Tibial nerve (tissue), 4 donors: ENCODE results near the gene IL27RA. TPM values are rescaled to one million over a fixed set of nuclear protein-coding genes. Genes with fewer than 3 reads are reported as not detected.
A peak's percentile ranks its signal among the peaks of the same experiment; 100 is the strongest.
"Not testable (repeated sequence)": the region's sequence is repeated elsewhere in the genome, so short reads cannot be mapped to it uniquely, and the experiment has no call there.

ENCODE experiments used
- DNase-seq, 2 donors: peaks; one replicate each; pipeline ENCODE4 v3.0.0-alpha.2; 2019; ENCODE audit warnings: low spot score in 2 of 2
- H3K27ac ChIP-seq, 4 donors: fragments of 200-600 bp; sonication (generic) in 3 of 4; one replicate each; pipeline ENCODE4 v1.5.1; 2017 to 2019; ENCODE audit warnings: mild to moderate bottlenecking in 1 of 4
- H3K27me3 ChIP-seq, 2 donors: fragments of 200-600 bp; sonication (generic) in 1 of 2; one replicate each; pipeline versions ENCODE4 v1.5.1 to v1.6.0; 2017 to 2019
- H3K36me3 ChIP-seq, 3 donors: fragments of 200-600 bp; sonication (generic); one replicate each; pipeline ENCODE4 v1.5.1; 2018 to 2019
- H3K4me1 ChIP-seq, 4 donors: fragments of 200-600 bp; sonication (generic) in 3 of 4; one replicate each; pipeline ENCODE4 v1.5.1; 2017 to 2019
- H3K4me3 ChIP-seq, 4 donors: fragments of 200-600 bp; sonication (generic) in 3 of 4; one replicate each; pipeline ENCODE4 v1.5.1; 2017 to 2019; ENCODE audit warnings: mild to moderate bottlenecking in 1 of 4, moderate library complexity in 1 of 4
- H3K9me3 ChIP-seq, 4 donors: fragments of 200-600 bp; sonication (generic) in 3 of 4; one replicate each; pipeline ENCODE4 v1.5.1; 2017 to 2019
- EP300 ChIP-seq, 2 donors: sonication (generic); formaldehyde crosslinking; IDR thresholded peaks; one replicate each; pipeline ENCODE4 v1.6.1; 2017; ENCODE audit warnings: antibody characterized with exemption in 2 of 2, mild to moderate bottlenecking in 1 of 2
- POLR2A ChIP-seq, 2 donors: fragments of 450-650 bp; IDR thresholded peaks; one replicate each; pipeline ENCODE4 v1.6.1; 2017; ENCODE audit warnings: antibody characterized with exemption in 2 of 2, mild to moderate bottlenecking in 2 of 2, moderate library complexity in 2 of 2
- WGBS, 2 donors: methylation state at CpG; one replicate each; pipeline ENCODE4 v1.1.5; 2018; 5-methylcytosine and 5-hydroxymethylcytosine counted together
- total RNA-seq, 4 donors: library from RNA; depleted of rRNA; stranded (reverse); fragments of >200 nt; gene quantifications; one replicate each; pipeline ENCODE4 v1.1.0, GENCODE V29; 2016
- TF ChIP-seq, protein P1 (sequence below), 5 experiments: fragments of 200-600 bp in 3 of 5; fragments of 450-650 bp in 2 of 5; sonication (generic) in 3 of 5; IDR thresholded peaks; one replicate each; pipeline ENCODE4 v1.5.1; 2016 to 2019; ENCODE audit warnings: antibody characterized with exemption in 5 of 5, mild to moderate bottlenecking in 3 of 5, moderate library complexity in 2 of 5

The IL27RA gene
- total RNA-seq, 4 donors from 2014 or later = 2.4 to 3.5 (median 3.0) TPM

DNA sequence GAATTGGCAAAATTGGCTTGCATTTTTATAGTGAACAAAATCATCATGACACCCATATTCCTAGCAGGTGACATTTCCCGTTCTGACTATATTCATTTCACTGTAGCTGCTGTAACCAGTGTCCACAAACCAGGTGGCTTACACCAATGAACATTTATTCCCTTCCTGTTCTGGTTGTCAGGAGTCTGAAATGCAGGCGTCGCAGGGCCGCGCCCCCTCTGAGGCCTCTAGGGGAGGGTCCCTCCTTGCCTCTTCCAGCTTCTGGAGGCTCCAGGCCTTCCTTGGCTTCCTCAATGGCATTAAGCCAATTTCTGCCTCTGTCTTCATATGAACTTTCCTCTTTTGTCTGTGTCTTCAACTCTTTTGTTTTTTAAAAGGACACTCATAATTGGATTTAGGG lies 10.1 kb upstream of the IL27RA start:
- TF ChIP-seq POLR2A (IDR thresholded peaks at IDR 0.05) = no peak
- no peak for TF ChIP-seq EP300 (IDR thresholded peaks at IDR 0.05)
- TF ChIP-seq, protein P1, sequence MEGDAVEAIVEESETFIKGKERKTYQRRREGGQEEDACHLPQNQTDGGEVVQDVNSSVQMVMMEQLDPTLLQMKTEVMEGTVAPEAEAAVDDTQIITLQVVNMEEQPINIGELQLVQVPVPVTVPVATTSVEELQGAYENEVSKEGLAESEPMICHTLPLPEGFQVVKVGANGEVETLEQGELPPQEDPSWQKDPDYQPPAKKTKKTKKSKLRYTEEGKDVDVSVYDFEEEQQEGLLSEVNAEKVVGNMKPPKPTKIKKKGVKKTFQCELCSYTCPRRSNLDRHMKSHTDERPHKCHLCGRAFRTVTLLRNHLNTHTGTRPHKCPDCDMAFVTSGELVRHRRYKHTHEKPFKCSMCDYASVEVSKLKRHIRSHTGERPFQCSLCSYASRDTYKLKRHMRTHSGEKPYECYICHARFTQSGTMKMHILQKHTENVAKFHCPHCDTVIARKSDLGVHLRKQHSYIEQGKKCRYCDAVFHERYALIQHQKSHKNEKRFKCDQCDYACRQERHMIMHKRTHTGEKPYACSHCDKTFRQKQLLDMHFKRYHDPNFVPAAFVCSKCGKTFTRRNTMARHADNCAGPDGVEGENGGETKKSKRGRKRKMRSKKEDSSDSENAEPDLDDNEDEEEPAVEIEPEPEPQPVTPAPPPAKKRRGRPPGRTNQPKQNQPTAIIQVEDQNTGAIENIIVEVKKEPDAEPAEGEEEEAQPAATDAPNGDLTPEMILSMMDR (IDR thresholded peaks at IDR 0.05) = no peak
- H3K4me3 ChIP-seq = no peak overlapping the region
- H3K27me3 ChIP-seq = no peaks in the 10 kb centered on the region
- H3K27ac ChIP-seq = no peak overlapping the region
- 57 to 72% methylated on average over 5 of the region's 5 CpGs for WGBS, 2 donors
- H3K9me3 ChIP-seq = no peaks in the 10 kb centered on the region
- DNase-seq = no peak
- peaks cover 0 to 7% (median 0%) of the 10 kb centered on the region in 4 donors for H3K4me1 ChIP-seq
- H3K36me3 ChIP-seq = no peaks in the 10 kb centered on the region

DNA sequence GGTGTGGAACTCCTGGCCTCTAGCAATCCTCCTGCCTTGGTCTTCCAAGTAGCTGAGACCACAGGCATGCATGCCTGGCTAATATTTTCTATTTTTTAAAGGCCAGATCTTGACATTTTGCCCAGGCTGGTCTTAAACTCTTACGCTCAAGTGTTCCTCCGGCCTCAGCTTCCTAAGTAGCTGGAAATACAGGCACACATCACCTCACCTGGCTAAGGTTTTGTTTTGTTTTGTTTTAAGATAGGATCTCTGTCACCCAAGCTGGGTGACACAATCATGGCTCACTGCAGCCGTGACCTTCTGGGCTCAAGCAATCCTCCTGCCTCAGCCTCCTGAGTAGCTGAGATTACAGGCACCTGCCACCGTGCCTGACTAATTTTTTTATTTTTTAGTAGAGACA lies 9.1 kb upstream of the IL27RA start:
- TF ChIP-seq EP300 (IDR thresholded peaks at IDR 0.05) (no peak), POLR2A (IDR thresholded peaks at IDR 0.05) (no peak)
- TF ChIP-seq, protein P1 (IDR thresholded peaks at IDR 0.05) = no peak
- Histone ChIP-seq H3K27ac (no peak overlapping the region), H3K9me3 (no peaks in the 10 kb centered on the region), H3K27me3 (peaks cover 0 to 7% of the 10 kb centered on the region in 2 donors), H3K4me1 (peaks cover 0 to 7% (median 0%) of the 10 kb centered on the region in 4 donors), H3K4me3 (no peak overlapping the region), H3K36me3 (no peaks in the 10 kb centered on the region)
- DNase-seq = no peak
- 83 to 87% methylated on average over 4 of the region's 4 CpGs for WGBS, 2 donors

DNA sequence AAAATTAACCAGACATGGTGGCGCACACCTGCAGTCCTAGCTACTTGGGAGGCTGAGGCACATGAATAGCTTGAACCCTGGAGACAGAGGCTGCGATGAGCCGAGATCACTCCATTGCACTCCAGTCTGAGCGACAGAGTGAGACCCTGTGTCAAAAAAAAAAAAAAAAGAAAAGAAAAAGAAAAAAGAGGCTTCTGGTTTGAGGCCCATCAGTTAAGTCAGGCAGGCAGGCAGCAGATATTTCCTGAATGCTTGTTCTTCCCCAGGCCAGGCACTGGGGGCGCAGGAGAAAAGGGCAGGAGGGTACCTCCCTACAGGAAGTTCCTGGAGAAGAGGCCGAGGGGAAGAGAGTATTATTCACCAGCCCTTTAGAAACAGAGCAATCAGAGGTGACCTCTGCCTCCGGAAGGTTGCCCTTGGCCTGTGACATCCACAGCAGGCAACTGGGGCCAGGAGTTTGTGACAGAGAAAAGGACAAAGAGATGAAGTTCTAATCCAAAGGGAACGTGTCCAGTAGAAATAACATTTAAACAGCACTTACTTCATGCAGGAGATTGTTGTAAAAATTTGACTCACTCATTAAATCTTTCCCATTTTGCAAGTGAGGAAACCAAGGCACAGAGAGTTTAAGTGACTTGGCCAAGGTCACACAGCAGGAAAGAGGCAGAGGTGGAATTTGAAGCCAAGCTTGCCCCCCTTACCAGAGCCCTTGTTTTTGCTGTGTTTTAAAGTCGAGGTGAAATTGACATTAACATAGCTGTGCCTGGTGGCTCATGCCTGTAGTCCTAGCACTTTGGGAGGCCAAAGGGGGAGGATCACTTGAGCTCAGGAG lies 7.9 kb upstream of the IL27RA start:
- Histone ChIP-seq H3K36me3 (no peaks in the 10 kb centered on the region), H3K4me1 (peaks cover 0 to 7% (median 0%) of the 10 kb centered on the region in 4 donors), H3K27ac (peak overlapping the region in 1 of 4 donors; percentile 62), H3K9me3 (no peaks in the 10 kb centered on the region), H3K27me3 (peaks cover 0 to 16% of the 10 kb centered on the region in 2 donors), H3K4me3 (no peak overlapping the region)
- TF ChIP-seq EP300 (IDR thresholded peaks at IDR 0.05) (peak in 1 of 2 donors; percentile 12), POLR2A (IDR thresholded peaks at IDR 0.05) (no peak)
- TF ChIP-seq, protein P1 (IDR thresholded peaks at IDR 0.05) = peak in 4 of 5 experiments; percentile 14 to 32 (median 23)
- 50 to 55% methylated on average over 9 of the region's 9 CpGs for WGBS, 2 donors
- no peak for DNase-seq

DNA sequence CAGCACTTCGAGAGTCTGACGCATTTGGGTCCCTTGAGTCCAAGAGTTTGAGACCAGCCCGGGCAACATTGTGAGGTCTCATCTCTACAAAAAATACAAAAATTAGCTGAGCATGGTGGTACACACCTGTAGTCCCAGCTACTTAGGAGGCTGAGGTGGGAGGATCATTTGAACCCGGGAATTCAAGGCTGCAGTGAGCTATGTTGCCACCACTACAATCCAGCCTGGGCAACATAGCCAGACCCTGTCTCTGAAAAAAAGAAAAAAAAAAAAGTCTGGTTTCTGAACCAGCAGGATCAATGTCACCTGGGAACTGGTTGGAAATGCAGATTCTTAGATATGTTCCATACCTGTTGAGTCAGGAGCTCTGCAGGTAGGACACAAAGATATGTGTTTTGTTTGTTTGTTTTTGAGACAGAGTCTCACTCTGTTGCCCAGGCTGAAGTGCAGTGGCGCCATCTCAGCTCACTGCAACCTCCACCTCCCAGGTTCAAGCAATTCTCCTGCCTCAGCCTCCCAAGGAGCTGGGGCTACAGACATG lies 4.8 kb upstream of the IL27RA start:
- not testable (repeated sequence) for H3K27ac ChIP-seq, DNase-seq, H3K36me3 ChIP-seq, H3K4me3 ChIP-seq, H3K9me3 ChIP-seq
- Histone ChIP-seq H3K27me3 (peaks cover 0 to 27% of the 10 kb centered on the region in 2 donors), H3K4me1 (peaks cover 0 to 16% (median 5%) of the 10 kb centered on the region in 4 donors)
- 88 to 97% methylated on average over 5 of the region's 5 CpGs for WGBS, 2 donors

DNA sequence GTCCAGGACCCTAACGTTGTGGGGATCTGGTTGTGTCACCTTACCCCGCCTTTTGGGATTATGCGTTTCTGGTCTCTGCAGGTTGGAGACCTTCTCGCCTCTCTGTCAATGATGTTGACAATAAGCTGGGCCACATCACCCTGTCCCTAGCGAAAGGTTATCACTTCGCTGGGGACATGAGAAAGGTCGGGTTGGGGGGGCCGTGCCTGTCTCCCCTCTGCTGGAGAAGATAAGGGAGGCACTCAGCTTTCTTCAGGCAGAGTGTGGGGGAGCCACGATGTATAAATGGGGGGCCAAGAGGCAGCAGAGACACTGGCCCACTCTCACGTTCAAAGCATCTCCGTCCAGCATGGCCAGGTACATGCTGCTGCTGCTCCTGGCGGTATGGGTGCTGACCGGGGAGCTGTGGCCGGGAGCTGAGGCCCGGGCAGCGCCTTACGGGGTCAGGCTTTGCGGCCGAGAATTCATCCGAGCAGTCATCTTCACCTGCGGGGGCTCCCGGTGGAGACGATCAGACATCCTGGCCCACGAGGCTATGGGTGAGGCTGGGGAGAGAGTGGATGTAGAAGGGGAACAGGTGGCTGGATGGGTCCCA lies 3.6 kb upstream of the IL27RA start, which contains the start of gene RLN3:
Gene RLN3 (plus strand): TSS at position 293 of the 595 bp plus-strand sequence. CDS start 57 bp downstream, at position 350.
- TF ChIP-seq, protein P1 (IDR thresholded peaks at IDR 0.05) = no peak
- TF ChIP-seq POLR2A (IDR thresholded peaks at IDR 0.05) (no peak), EP300 (IDR thresholded peaks at IDR 0.05) (no peak)
- Histone ChIP-seq H3K27ac (no peak within 1 kb of the TSS), H3K27me3 (peaks cover 0 to 34% of the 10 kb centered on the region in 2 donors), H3K4me1 (peaks cover 0 to 23% (median 8%) of the 10 kb centered on the region in 4 donors), H3K9me3 (no peaks in the 10 kb centered on the region), H3K36me3 (no peaks in the 10 kb centered on the region), H3K4me3 (no peak within 1 kb of the TSS)
- 69 to 70% methylated on average over 21 to 24 of the region's 24 CpGs for WGBS, 2 donors
- no peak for DNase-seq
